H1 (cell line): ENCODE data around the gene TAP2. TPM values are rescaled to one million over a fixed set of nuclear protein-coding genes. Genes with fewer than 3 reads are reported as not detected.

Experiments used
- BRCA1 ChIP-seq: IDR thresholded peaks from 2 replicates; pipeline ENCODE4 v1.6.1; 2012; ENCODE audit warnings: low read depth, low read length, improper control_type of control experiment
- CBX8 ChIP-seq: fragments of 300-800, 300-1000 bp; sonication (generic); IDR thresholded peaks from 2 replicates; pipeline ENCODE4 v1.7.1; 2016; ENCODE audit warnings: low read depth, low read length, borderline replicate concordance
- POLR2A ChIP-seq, 2 experiments: IDR thresholded peaks; 1 replicate in 1 of 2; 2 replicates in 1 of 2; pipeline ENCODE4 v1.6.1; 2011; ENCODE audit warnings: low read depth in 2 of 2, low read length in 2 of 2, mild to moderate bottlenecking in 2 of 2; ENCODE audit errors: control extremely low read depth in 1 of 2
- POU5F1 ChIP-seq: IDR thresholded peaks from 2 replicates; pipeline ENCODE4 v1.6.1; 2011; ENCODE audit warnings: low read depth, mild to moderate bottlenecking, low read length, moderate library complexity
- RXRA ChIP-seq: IDR thresholded peaks from 2 replicates; pipeline ENCODE4 v1.6.1; 2011; ENCODE audit warnings: low read depth, mild to moderate bottlenecking, low read length, moderate library complexity; ENCODE audit not compliant: insufficient read depth
- SIX5 ChIP-seq: IDR thresholded peaks from 2 replicates; pipeline ENCODE4 v1.6.1; 2011; ENCODE audit warnings: mild to moderate bottlenecking, low read depth, low read length
- polyA plus RNA-seq, 7 experiments: library from polyadenylated mRNA; depleted of rRNA in 3 of 7; stranded (reverse) in 5 of 7; unstranded in 2 of 7; fragments of >200 nt in 5 of 7; fragments of 200-250 nt in 2 of 7; gene quantifications; 1 replicate in 5 of 7; 2 replicates in 1 of 7; 4 replicates in 1 of 7; pipeline versions ENCODE4 v1.2.1 to v1.2.3, GENCODE V29; 2011 to 2013; ENCODE audit warnings: missing spikeins in 2 of 7, mixed read lengths in 2 of 7
- total RNA-seq: library from RNA; stranded (reverse); fragmentation: NEBNext Ultra II Directional; extraction: Animal tissue kit (Norgen Biotek cat#: 25700); gene quantifications from 2 replicates; pipeline ENCODE4 v1.2.1, GENCODE V29; 2021
- TF ChIP-seq, protein P1 (sequence below): IDR thresholded peaks from 2 replicates; pipeline ENCODE4 v1.6.1; 2012; ENCODE audit warnings: low read length, inconsistent platforms

The TAP2 gene
- total and polyA plus RNA-seq, 2 of the 8 experiments (the other 6 are each of a cell fraction or from before 2014, with no cell fraction given) = 11.3 to 27.2 TPM

DNA sequence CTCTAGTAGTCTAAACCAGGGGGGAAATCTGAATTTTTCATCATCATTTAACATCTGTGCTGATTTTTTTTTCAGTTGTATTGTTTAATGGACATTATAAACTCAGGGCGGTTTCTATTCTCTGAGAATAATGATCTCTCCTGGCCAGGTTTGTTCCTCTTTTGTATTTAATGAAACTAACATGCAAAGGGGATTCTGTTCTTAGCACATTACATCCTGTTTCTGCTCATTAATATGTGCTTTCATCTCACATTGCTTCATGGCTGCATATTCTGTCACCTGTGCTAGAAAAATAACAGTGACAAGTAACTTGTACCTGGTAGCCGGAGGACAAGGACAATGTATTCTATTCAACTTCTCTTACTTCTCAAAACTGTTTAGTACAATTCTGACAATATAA lies 22.5 kb downstream of the TAP2 start (continued):
- TF ChIP-seq SIX5 (no peak), POU5F1 (no peak), CBX8 (no peak), RXRA (no peak), BRCA1 (no peak), POLR2A (IDR thresholded peaks at IDR 0.05; ENCODE audit: control extremely low read depth in 1 of 2, low read depth in 2 of 2, low read length in 2 of 2) (no peak)
- TF ChIP-seq, protein P1, sequence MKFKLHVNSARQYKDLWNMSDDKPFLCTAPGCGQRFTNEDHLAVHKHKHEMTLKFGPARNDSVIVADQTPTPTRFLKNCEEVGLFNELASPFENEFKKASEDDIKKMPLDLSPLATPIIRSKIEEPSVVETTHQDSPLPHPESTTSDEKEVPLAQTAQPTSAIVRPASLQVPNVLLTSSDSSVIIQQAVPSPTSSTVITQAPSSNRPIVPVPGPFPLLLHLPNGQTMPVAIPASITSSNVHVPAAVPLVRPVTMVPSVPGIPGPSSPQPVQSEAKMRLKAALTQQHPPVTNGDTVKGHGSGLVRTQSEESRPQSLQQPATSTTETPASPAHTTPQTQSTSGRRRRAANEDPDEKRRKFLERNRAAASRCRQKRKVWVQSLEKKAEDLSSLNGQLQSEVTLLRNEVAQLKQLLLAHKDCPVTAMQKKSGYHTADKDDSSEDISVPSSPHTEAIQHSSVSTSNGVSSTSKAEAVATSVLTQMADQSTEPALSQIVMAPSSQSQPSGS = no peak
